ENCODE data around the gene GATAD2A.
A peak's percentile ranks its signal among the peaks of the same experiment; 100 is the strongest.

Gene GATAD2A

GRCh38 chr19:19554074-19555023, 148.9 kb downstream of the GATAD2A start:
- DNase-seq (ENCODE audit: low read depth), result no peak
- H3K4me3 ChIP-seq (ENCODE audit: low read depth, low read length), result no peak overlapping the region
- TF ChIP-seq CTCF (IDR thresholded peaks at IDR 0.05; ENCODE audit: control insufficient read depth, extremely low read depth, insufficient read depth), result peak; percentile 72

- TF ChIP-seq CTCF (IDR thresholded peaks at IDR 0.05; ENCODE audit: control insufficient read depth, extremely low read depth, insufficient read depth), result no peak
- no peak for DNase-seq (ENCODE audit: low read depth)
- H3K4me3 ChIP-seq (ENCODE audit: low read depth, low read length), result no peak overlapping the region
These were observed 152.6 kb downstream of the GATAD2A start for GRCh38 chr19:19558055-19558454.

All from LNCaP clone FGC (cell line).